HepG2 (cell line): ENCODE results near the gene KRTAP1-4. TPM values are rescaled to one million over a fixed set of nuclear protein-coding genes. Genes with fewer than 3 reads are reported as not detected.

ENCODE experiments used
- BHLHE40 ChIP-seq: IDR thresholded peaks from 2 replicates; pipeline ENCODE4 v1.6.1; 2011; ENCODE audit warnings: low read length, improper control_type of control experiment
- DBP ChIP-seq: sonication (generic); formaldehyde crosslinking; IDR thresholded peaks from 2 replicates; pipeline ENCODE4 v1.4.0; 2020; ENCODE audit warnings: missing genetic modification reagents; ENCODE audit errors: not compliant biosample characterization
- IRF2 ChIP-seq: IDR thresholded peaks from 2 replicates; pipeline ENCODE4 v1.6.1; 2018; ENCODE audit warnings: missing genetic modification reagents, missing compliant biosample characterization
- KAT8 ChIP-seq: IDR thresholded peaks from 2 replicates; pipeline ENCODE4 v1.6.1; 2016; ENCODE audit warnings: missing genetic modification reagents, missing compliant biosample characterization
- SIX1 ChIP-seq: sonication (generic); formaldehyde crosslinking; IDR thresholded peaks from 2 replicates; pipeline ENCODE4 v1.4.0; 2020; ENCODE audit warnings: missing genetic modification reagents, borderline replicate concordance
- SOX5 ChIP-seq: IDR thresholded peaks from 2 replicates; pipeline ENCODE4 v1.6.1; 2016; ENCODE audit warnings: borderline replicate concordance
- ZNF609 ChIP-seq: sonication (generic); formaldehyde crosslinking; IDR thresholded peaks from 2 replicates; pipeline ENCODE4 v1.4.0; 2020; ENCODE audit warnings: mild to moderate bottlenecking, missing genetic modification reagents, borderline replicate concordance
- ZNF614 ChIP-seq: IDR thresholded peaks from 2 replicates; pipeline ENCODE4 v1.6.1; 2018; ENCODE audit warnings: missing biosample characterization, missing genetic modification reagents, inconsistent platforms, borderline replicate concordance
- ZSCAN29 ChIP-seq: sonication (generic); formaldehyde crosslinking; conservative IDR thresholded peaks from 2 replicates; pipeline ENCODE4 v1.4.0; 2020; ENCODE audit warnings: mild to moderate bottlenecking, missing genetic modification reagents
- polyA plus RNA-seq, 8 experiments: library from polyadenylated mRNA; depleted of rRNA in 3 of 8; stranded (reverse) in 7 of 8; unstranded in 1 of 8; fragments of >200 nt; fragmentation: Illumina TruSeq in 4 of 8; extraction: Trizol in 4 of 8; gene quantifications; 2 replicates each; pipeline versions ENCODE4 v1.2.1 to v1.2.3, GENCODE V29; 2011 to 2016; ENCODE audit warnings: low read depth in 4 of 8, missing spikeins in 1 of 8, mixed read lengths in 1 of 8; ENCODE audit not compliant: insufficient read depth in 1 of 8
- total RNA-seq, 5 experiments: library from RNA; depleted of rRNA; stranded (reverse); fragments of >200 nt; fragmentation: Illumina TruSeq; extraction: Trizol; gene quantifications; 2 replicates each; pipeline ENCODE4 v1.2.3, GENCODE V29; 2016; ENCODE audit warnings: low read depth in 1 of 5
- TF ChIP-seq, protein P1 (sequence below): sonication (generic); formaldehyde crosslinking; IDR thresholded peaks from 2 replicates; pipeline ENCODE4 v1.8.0; 2022; ENCODE audit warnings: missing genetic modification reagents, mild to moderate bottlenecking, borderline replicate concordance
- TF ChIP-seq, protein P2 (sequence below): sonication (generic); formaldehyde crosslinking; IDR thresholded peaks from 2 replicates; pipeline ENCODE4 v1.5.0; 2020; ENCODE audit warnings: missing genetic modification reagents
- TF ChIP-seq, protein P3 (sequence below): sonication (generic); formaldehyde crosslinking; conservative IDR thresholded peaks from 2 replicates; pipeline ENCODE4 v1.4.0; 2020; ENCODE audit warnings: missing genetic modification reagents
- TF ChIP-seq, protein P4 (sequence below): sonication (generic); formaldehyde crosslinking; IDR thresholded peaks from 2 replicates; pipeline ENCODE4 v1.4.0; 2020; ENCODE audit warnings: missing genetic modification reagents, borderline replicate concordance
- TF ChIP-seq, protein P5 (sequence below): IDR thresholded peaks from 2 replicates; pipeline ENCODE4 v1.6.1; 2016; ENCODE audit warnings: control low read depth
- TF ChIP-seq, protein P6 (sequence below): sonication (generic); formaldehyde crosslinking; IDR thresholded peaks from 2 replicates; pipeline ENCODE4 v1.4.0; 2020; ENCODE audit warnings: missing genetic modification reagents

The KRTAP1-4 gene
- total and polyA plus RNA-seq, 2 of the 13 experiments (the other 11 are each of a cell fraction or from before 2014, with no cell fraction given) = not detected

DNA sequence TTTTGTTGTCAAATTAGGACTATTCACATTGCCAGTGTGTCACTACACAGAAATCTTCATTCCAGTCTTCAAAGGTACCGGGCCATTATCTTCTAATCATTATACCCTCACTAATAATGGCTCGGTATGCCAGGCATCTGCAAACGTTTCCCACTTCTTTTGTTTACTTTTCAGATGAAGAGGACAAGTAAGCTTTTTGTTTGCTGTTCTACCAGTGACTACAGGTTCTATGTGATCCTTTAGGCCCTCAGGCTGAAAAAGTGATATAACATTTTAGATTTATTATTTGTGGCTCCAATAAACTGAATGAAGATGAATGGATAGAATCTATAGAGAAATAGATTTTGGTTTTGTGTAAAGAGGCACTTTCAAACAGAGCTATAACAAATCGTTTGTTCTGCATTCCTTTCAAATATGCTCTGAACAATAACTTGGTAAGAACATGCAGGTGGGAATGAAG lies 20.7 kb downstream of the KRTAP1-4 start (continued):
- peak; percentile 87 for TF ChIP-seq ZNF609 (CRISPR knock-in tag)
- TF ChIP-seq, protein P1, sequence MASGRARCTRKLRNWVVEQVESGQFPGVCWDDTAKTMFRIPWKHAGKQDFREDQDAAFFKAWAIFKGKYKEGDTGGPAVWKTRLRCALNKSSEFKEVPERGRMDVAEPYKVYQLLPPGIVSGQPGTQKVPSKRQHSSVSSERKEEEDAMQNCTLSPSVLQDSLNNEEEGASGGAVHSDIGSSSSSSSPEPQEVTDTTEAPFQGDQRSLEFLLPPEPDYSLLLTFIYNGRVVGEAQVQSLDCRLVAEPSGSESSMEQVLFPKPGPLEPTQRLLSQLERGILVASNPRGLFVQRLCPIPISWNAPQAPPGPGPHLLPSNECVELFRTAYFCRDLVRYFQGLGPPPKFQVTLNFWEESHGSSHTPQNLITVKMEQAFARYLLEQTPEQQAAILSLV (CRISPR knock-in tag) = no peak
- TF ChIP-seq SOX5 = peak; percentile 100
- TF ChIP-seq, protein P2, sequence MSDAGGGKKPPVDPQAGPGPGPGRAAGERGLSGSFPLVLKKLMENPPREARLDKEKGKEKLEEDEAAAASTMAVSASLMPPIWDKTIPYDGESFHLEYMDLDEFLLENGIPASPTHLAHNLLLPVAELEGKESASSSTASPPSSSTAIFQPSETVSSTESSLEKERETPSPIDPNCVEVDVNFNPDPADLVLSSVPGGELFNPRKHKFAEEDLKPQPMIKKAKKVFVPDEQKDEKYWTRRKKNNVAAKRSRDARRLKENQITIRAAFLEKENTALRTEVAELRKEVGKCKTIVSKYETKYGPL (CRISPR knock-in tag) = 0 out of 2 replicates have a peak, but pooled peaks have one; percentile 18
- TF ChIP-seq IRF2 (CRISPR knock-in tag) = peak; percentile 78; the same call in 1 of the 2 replicates
- TF ChIP-seq, protein P3, sequence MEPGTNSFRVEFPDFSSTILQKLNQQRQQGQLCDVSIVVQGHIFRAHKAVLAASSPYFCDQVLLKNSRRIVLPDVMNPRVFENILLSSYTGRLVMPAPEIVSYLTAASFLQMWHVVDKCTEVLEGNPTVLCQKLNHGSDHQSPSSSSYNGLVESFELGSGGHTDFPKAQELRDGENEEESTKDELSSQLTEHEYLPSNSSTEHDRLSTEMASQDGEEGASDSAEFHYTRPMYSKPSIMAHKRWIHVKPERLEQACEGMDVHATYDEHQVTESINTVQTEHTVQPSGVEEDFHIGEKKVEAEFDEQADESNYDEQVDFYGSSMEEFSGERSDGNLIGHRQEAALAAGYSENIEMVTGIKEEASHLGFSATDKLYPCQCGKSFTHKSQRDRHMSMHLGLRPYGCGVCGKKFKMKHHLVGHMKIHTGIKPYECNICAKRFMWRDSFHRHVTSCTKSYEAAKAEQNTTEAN (CRISPR knock-in tag) = 0 out of 2 replicates have a peak, but pooled peaks have one; percentile 43
- TF ChIP-seq ZSCAN29 (CRISPR knock-in tag) = no peak
- no peak for TF ChIP-seq BHLHE40
- TF ChIP-seq KAT8 (CRISPR knock-in tag) = peak; percentile 63
- TF ChIP-seq, protein P4, sequence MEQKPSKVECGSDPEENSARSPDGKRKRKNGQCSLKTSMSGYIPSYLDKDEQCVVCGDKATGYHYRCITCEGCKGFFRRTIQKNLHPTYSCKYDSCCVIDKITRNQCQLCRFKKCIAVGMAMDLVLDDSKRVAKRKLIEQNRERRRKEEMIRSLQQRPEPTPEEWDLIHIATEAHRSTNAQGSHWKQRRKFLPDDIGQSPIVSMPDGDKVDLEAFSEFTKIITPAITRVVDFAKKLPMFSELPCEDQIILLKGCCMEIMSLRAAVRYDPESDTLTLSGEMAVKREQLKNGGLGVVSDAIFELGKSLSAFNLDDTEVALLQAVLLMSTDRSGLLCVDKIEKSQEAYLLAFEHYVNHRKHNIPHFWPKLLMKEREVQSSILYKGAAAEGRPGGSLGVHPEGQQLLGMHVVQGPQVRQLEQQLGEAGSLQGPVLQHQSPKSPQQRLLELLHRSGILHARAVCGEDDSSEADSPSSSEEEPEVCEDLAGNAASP (CRISPR knock-in tag) = peak; percentile 47; the same call in 1 of the 2 replicates
- TF ChIP-seq ZNF614 (CRISPR knock-in tag) = peak; percentile 66; the same call in 1 of the 2 replicates
- TF ChIP-seq DBP (CRISPR knock-in tag) = no peak
- peak; percentile 82; the same call in 1 of the 2 replicates for TF ChIP-seq SIX1 (CRISPR knock-in tag)
- TF ChIP-seq, protein P5, sequence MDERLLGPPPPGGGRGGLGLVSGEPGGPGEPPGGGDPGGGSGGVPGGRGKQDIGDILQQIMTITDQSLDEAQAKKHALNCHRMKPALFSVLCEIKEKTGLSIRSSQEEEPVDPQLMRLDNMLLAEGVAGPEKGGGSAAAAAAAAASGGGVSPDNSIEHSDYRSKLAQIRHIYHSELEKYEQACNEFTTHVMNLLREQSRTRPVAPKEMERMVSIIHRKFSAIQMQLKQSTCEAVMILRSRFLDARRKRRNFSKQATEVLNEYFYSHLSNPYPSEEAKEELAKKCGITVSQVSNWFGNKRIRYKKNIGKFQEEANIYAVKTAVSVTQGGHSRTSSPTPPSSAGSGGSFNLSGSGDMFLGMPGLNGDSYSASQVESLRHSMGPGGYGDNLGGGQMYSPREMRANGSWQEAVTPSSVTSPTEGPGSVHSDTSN (CRISPR knock-in tag) = no peak
- TF ChIP-seq, protein P6, sequence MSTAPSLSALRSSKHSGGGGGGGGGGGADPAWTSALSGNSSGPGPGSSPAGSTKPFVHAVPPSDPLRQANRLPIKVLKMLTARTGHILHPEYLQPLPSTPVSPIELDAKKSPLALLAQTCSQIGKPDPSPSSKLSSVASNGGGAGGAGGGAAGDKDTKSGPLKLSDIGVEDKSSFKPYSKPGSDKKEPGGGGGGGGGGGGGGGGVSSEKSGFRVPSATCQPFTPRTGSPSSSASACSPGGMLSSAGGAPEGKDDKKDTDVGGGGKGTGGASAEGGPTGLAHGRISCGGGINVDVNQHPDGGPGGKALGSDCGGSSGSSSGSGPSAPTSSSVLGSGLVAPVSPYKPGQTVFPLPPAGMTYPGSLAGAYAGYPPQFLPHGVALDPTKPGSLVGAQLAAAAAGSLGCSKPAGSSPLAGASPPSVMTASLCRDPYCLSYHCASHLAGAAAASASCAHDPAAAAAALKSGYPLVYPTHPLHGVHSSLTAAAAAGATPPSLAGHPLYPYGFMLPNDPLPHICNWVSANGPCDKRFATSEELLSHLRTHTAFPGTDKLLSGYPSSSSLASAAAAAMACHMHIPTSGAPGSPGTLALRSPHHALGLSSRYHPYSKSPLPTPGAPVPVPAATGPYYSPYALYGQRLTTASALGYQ (CRISPR knock-in tag) = peak; percentile 97
